ENCODE measurements around the gene CRTC3. TPM values are rescaled to one million over a fixed set of nuclear protein-coding genes. Genes with fewer than 3 reads are reported as not detected.
"Not testable (repeated sequence)": the region's sequence is repeated elsewhere in the genome, so short reads cannot be mapped to it uniquely, and the experiment has no call there.

The CRTC3 gene
- total and polyA plus RNA-seq, 2 of the 13 experiments (the other 11 are each of a cell fraction or from before 2014, with no cell fraction given), result 8.4 to 11.8 TPM

GRCh38 chr15:90523373-90523772, 6.3 kb upstream of the CRTC3 start (continued):
- no peak for TF ChIP-seq PHF5A (CRISPR knock-in tag; IDR thresholded peaks at IDR 0.05; ENCODE audit: low read depth, unreplicated experiment)
- no peak for TF ChIP-seq IRF9 (CRISPR knock-in tag; IDR thresholded peaks at IDR 0.05; ENCODE audit: borderline replicate concordance)

DNA sequence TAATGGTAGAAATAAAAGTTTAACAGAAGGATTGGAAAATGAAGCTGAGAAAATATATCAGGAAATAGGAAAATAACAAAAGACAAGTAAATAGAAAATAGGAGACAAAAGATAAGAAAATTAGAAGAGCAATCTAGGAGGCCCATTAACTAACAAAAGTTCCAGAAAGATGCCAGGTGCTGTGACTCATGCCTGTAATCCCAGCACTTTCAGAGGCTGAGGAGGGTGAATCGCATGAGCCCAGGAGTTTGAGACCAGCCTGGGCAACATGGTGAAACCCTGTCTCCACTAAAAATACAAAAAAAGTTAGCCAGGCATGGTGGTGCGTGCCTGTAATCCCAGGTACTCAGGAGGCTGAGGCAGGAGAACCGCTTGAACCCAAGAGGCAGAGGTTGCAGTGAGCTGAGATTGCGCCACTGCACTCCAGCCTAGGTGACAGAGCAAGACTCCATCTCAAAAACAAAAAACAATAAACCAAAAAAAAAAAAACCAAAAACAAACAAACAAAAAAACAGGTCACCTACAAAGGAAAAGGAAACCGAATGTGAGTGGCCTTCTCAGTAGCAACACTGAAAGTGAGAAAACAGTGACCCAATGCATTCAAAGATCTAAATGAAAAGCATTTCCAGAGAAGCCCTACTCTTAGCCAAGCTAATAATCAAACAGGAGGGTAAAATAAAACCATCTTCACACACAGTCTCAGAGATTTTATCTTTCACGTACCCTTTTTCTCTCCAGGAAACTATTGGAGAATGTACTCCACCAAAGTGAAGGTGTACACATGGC, 5.5 kb upstream of the CRTC3 start:
- H3K36me3 ChIP-seq (replicated peaks in 1 of 2; ENCODE audit: control insufficient read depth in 1 of 2, insufficient read depth in 2 of 2, low read length in 2 of 2); H2AFZ ChIP-seq (ENCODE audit: low read length); BruUV-seq (replicated peaks); H3K27me3 ChIP-seq (ENCODE audit: control insufficient read depth in 1 of 2, insufficient read depth in 2 of 2, low read length in 2 of 2); H3K9me3 ChIP-seq (ENCODE audit: low read length); CTCF ChIA-PET (ENCODE audit: low intra/inter-chr PET ratio, low total read pairs); POLR2A ChIA-PET; intact Hi-C loops (cut with micrococcal nuclease; ENCODE audit: unreplicated experiment); in situ Hi-C loops (cut with HindIII; ENCODE audit: extremely low pct_ligation_motif_present, low pct_unique_long_range_greater_than_20kb); H3K4me3 ChIP-seq (replicated peaks in 1 of 3; ENCODE audit: insufficient read depth in 1 of 3, low read depth in 2 of 3, low read length in 3 of 3); H3K79me2 ChIP-seq (ENCODE audit: insufficient read depth, low read length); FAIRE-seq; DNase-seq (ENCODE audit: low spot score); H3K9ac ChIP-seq (ENCODE audit: insufficient read depth, low read depth, low read length); H4K20me1 ChIP-seq (ENCODE audit: insufficient read depth, low read length); ATAC-seq; H3K27ac ChIP-seq (ENCODE audit: extremely low read length, insufficient read depth, low read length); H3K4me1 ChIP-seq (ENCODE audit: insufficient read depth, low read length): not testable (repeated sequence)
- 44% methylated on average over 6 of the region's 6 CpGs for WGBS (ENCODE audit: low lambda C conversion rate)
- H3K4me2 ChIP-seq (ENCODE audit: low read depth, low read length), result 0 out of 2 replicates have a peak overlapping the region, but pooled peaks have one; percentile 2

DNA sequence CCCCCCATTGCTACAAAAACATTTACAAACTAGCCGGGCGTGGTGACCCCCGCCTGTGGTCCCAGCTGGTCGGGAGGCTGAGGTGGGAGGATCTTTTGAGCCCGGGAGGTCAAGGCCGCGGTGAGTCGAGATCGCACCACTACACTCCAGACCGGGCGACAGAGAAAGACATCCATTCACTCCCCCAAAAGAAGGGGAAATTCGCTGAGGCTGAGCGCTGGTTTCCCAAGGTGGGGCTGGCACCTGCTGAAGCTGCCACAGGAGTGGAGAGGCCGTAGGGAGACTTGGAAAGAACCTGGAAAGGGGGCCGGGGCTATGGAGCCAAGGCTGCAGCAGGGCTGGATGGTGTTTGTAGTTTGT, 732 bp upstream of the CRTC3 start:
- H4K20me1 ChIP-seq (ENCODE audit: insufficient read depth, low read length), result no peaks in the 10 kb centered on the region
- 3% methylated on average over 8 of the region's 15 CpGs for WGBS (ENCODE audit: low lambda C conversion rate)
- peak; percentile 63 for ATAC-seq
- BruUV-seq (replicated peaks), result no TSS peak
- in situ Hi-C loops (cut with HindIII; ENCODE audit: extremely low pct_ligation_motif_present, low pct_unique_long_range_greater_than_20kb) (no loop called here), intact Hi-C loops (cut with micrococcal nuclease; ENCODE audit: unreplicated experiment) (loop anchor here (2.0 kb wide), 1 partner anchor 28 kb away; no protein-coding TSS in a partner anchor)
- H3K27ac ChIP-seq (ENCODE audit: extremely low read length, insufficient read depth, low read length), result peak overlapping the region; percentile 51
- no peak for FAIRE-seq
- H3K4me2 ChIP-seq (ENCODE audit: low read depth, low read length), result peak overlapping the region; percentile 97
- H3K27me3 ChIP-seq (ENCODE audit: control insufficient read depth in 1 of 2, insufficient read depth in 2 of 2, low read length in 2 of 2), result peaks cover 0 to 9% of the 10 kb centered on the region in 2 experiments; a peak in 2 of 5 replicates
- ChIA-PET POLR2A (interaction anchor here (0.7 kb wide), 1 partner anchor 27 kb away, joined by 3 read pairs; no protein-coding TSS in a partner anchor), CTCF (ENCODE audit: low intra/inter-chr PET ratio, low total read pairs) (no interaction called here)
- peak overlapping the region; percentile 81 to 89 (median 86) for H3K4me3 ChIP-seq (replicated peaks in 1 of 3; ENCODE audit: insufficient read depth in 1 of 3, low read depth in 2 of 3, low read length in 3 of 3)
- no peak for DNase-seq (ENCODE audit: low spot score)
- peak overlapping the region; percentile 69; the same call in 1 of the 2 replicates for H3K9ac ChIP-seq (ENCODE audit: insufficient read depth, low read depth, low read length)
- H3K36me3 ChIP-seq (replicated peaks in 1 of 2; ENCODE audit: control insufficient read depth in 1 of 2, insufficient read depth in 2 of 2, low read length in 2 of 2), result no peaks in the 10 kb centered on the region
- H3K79me2 ChIP-seq (ENCODE audit: insufficient read depth, low read length), result peaks cover 12% of the 10 kb centered on the region
- H2AFZ ChIP-seq (ENCODE audit: low read length), result peak overlapping the region; percentile 63
- no peaks in the 10 kb centered on the region for H3K9me3 ChIP-seq (ENCODE audit: low read length)
- H3K4me1 ChIP-seq (ENCODE audit: insufficient read depth, low read length), result peaks cover 24% of the 10 kb centered on the region
- no peak for TF ChIP-seq SP2 (CRISPR knock-in tag; IDR thresholded peaks at IDR 0.05)
- TF ChIP-seq ATM (IDR thresholded peaks at IDR 0.05; ENCODE audit: borderline replicate concordance), result no peak
- no peak for TF ChIP-seq ZNF773 (CRISPR knock-in tag; IDR thresholded peaks at IDR 0.05; ENCODE audit: borderline replicate concordance)
- no peak for TF ChIP-seq DR1 (CRISPR knock-in tag; IDR thresholded peaks at IDR 0.05)
- TF ChIP-seq ZMYM3 (CRISPR knock-in tag; IDR thresholded peaks at IDR 0.05), result peak; percentile 59
- TF ChIP-seq POGK (CRISPR knock-in tag; conservative IDR thresholded peaks at IDR 0.05), result no peak
- TF ChIP-seq ZNF724P (CRISPR knock-in tag; IDR thresholded peaks at IDR 0.05; ENCODE audit: borderline replicate concordance), result no peak
- TF ChIP-seq, protein P1, sequence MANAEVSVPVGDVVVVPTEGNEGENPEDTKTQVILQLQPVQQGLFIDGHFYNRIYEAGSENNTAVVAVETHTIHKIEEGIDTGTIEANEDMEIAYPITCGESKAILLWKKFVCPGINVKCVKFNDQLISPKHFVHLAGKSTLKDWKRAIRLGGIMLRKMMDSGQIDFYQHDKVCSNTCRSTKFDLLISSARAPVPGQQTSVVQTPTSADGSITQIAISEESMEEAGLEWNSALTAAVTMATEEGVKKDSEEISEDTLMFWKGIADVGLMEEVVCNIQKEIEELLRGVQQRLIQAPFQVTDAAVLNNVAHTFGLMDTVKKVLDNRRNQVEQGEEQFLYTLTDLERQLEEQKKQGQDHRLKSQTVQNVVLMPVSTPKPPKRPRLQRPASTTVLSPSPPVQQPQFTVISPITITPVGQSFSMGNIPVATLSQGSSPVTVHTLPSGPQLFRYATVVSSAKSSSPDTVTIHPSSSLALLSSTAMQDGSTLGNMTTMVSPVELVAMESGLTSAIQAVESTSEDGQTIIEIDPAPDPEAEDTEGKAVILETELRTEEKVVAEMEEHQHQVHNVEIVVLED (CRISPR knock-in tag; IDR thresholded peaks at IDR 0.05; ENCODE audit: borderline replicate concordance), result no peak
- TF ChIP-seq ZNF878 (CRISPR knock-in tag; IDR thresholded peaks at IDR 0.05), result no peak
